ENCODE results near the gene EXOC2.

EXOC2 gene

DNA sequence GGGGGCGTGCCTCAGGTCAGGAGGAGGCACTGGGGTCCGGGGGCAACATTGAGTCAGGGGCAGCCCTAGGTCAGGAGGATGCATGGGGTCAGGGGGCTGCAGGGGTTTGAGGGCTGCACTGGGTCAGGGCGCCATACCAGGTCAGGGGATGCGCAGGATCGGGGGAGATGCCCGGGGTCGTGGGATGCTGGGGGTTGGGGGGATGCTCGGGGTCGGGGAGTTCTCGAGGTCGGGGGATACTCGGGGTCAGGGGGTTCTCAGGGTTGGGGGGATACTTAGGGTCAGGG lies 727 bp upstream of the EXOC2 start:
- TF ChIP-seq CEBPB (IDR thresholded peaks at IDR 0.05) (no peak), NFIC (IDR thresholded peaks at IDR 0.05) (no peak), FOXM1 (IDR thresholded peaks at IDR 0.05; ENCODE audit: borderline replicate concordance, low read depth) (no peak), TAF1 (IDR thresholded peaks at IDR 0.05; ENCODE audit: low read depth) (no peak), RAD21 (IDR thresholded peaks at IDR 0.05; ENCODE audit: low read depth) (no peak), USF1 (IDR thresholded peaks at IDR 0.05) (no peak), EGR1 (IDR thresholded peaks at IDR 0.05) (no peak), REST (IDR thresholded peaks at IDR 0.05; ENCODE audit: low read depth) (no peak), TCF12 (IDR thresholded peaks at IDR 0.05; ENCODE audit: low read depth) (no peak), ZBTB7A (IDR thresholded peaks at IDR 0.05; ENCODE audit: low read depth) (no peak), TEAD4 (IDR thresholded peaks at IDR 0.05) (no peak), EP300 (IDR thresholded peaks at IDR 0.05; ENCODE audit: borderline replicate concordance) (no peak), YY1 (IDR thresholded peaks at IDR 0.05; ENCODE audit: low read depth) (no peak)

DNA sequence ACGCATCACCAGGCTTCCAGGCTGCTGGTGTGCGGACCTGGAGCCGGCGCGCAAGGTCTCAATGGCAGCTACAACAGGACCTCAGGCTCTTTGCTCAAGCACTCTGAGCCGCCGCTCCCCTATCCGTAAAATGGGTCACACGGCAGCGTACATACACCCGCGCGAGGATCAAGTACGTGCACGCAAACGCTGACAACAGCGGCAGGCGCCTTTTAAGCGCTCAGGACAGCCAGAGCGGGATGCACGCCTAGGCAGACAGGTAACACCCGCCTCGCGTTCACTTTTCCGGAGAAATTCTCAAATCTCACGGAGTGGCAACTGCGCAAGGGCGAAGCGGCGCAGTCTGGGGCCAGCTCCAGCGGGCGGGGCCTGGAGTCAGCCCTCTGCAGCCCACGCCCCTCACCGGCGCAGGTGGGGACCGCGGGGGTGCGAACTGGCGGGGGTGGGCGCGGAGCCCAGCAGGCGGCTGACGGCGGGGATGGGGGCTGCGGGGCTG lies 535 bp downstream of the EXOC2 start:
- TF ChIP-seq EGR1 (IDR thresholded peaks at IDR 0.05), result no peak
- TF ChIP-seq RAD21 (IDR thresholded peaks at IDR 0.05; ENCODE audit: low read depth), result no peak
- no peak for TF ChIP-seq TCF12 (IDR thresholded peaks at IDR 0.05; ENCODE audit: low read depth)
- no peak; the same call in 1 of the 2 replicates for TF ChIP-seq TAF1 (IDR thresholded peaks at IDR 0.05; ENCODE audit: low read depth)
- TF ChIP-seq EP300 (IDR thresholded peaks at IDR 0.05; ENCODE audit: borderline replicate concordance), result no peak
- no peak for TF ChIP-seq MAX (IDR thresholded peaks at IDR 0.05)
- no peak for TF ChIP-seq TEAD4 (IDR thresholded peaks at IDR 0.05)
- TF ChIP-seq USF1 (IDR thresholded peaks at IDR 0.05), result no peak
- no peak for TF ChIP-seq CREB1 (IDR thresholded peaks at IDR 0.05; ENCODE audit: low read depth)
- TF ChIP-seq FOXM1 (IDR thresholded peaks at IDR 0.05; ENCODE audit: borderline replicate concordance, low read depth), result no peak
- no peak for TF ChIP-seq REST (IDR thresholded peaks at IDR 0.05; ENCODE audit: low read depth)
- TF ChIP-seq NFIC (IDR thresholded peaks at IDR 0.05), result no peak
- no peak for TF ChIP-seq CEBPB (IDR thresholded peaks at IDR 0.05)
- TF ChIP-seq YY1 (IDR thresholded peaks at IDR 0.05; ENCODE audit: low read depth), result no peak
- no peak for TF ChIP-seq ZBTB7A (IDR thresholded peaks at IDR 0.05; ENCODE audit: low read depth)

DNA sequence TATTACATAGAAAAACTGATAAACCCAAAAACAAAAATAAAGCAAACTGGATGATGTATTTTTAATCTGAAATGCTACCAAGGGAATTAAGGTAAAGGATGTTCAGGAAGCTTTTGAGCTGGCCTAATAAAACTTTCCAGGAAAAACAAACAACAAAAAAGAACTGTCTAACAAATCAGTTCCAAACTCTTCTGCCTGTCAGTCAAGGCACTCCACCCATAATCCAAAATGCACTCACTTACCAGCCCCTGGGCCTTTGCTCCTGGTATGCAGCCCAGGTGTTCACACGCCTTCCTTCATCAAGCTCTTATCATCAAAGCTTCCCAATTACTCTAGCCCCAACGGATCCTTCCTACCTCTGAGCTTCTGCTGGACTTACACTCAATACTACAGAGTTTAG lies 3.7 kb downstream of the EXOC2 start:
- no peak for TF ChIP-seq TEAD4 (IDR thresholded peaks at IDR 0.05)
- TF ChIP-seq CEBPB (IDR thresholded peaks at IDR 0.05), result no peak
- no peak for TF ChIP-seq FOXM1 (IDR thresholded peaks at IDR 0.05; ENCODE audit: borderline replicate concordance, low read depth)
- no peak for TF ChIP-seq MAX (IDR thresholded peaks at IDR 0.05)
- no peak for TF ChIP-seq NFIC (IDR thresholded peaks at IDR 0.05)
- TF ChIP-seq USF1 (IDR thresholded peaks at IDR 0.05), result no peak
- TF ChIP-seq ZBTB7A (IDR thresholded peaks at IDR 0.05; ENCODE audit: low read depth), result no peak
- no peak for TF ChIP-seq CREB1 (IDR thresholded peaks at IDR 0.05; ENCODE audit: low read depth)
- no peak for TF ChIP-seq TAF1 (IDR thresholded peaks at IDR 0.05; ENCODE audit: low read depth)
- TF ChIP-seq TCF12 (IDR thresholded peaks at IDR 0.05; ENCODE audit: low read depth), result no peak
- TF ChIP-seq YY1 (IDR thresholded peaks at IDR 0.05; ENCODE audit: low read depth), result no peak
- no peak for TF ChIP-seq REST (IDR thresholded peaks at IDR 0.05; ENCODE audit: low read depth)
- no peak for TF ChIP-seq EGR1 (IDR thresholded peaks at IDR 0.05)
- TF ChIP-seq RAD21 (IDR thresholded peaks at IDR 0.05; ENCODE audit: low read depth), result no peak
- TF ChIP-seq EP300 (IDR thresholded peaks at IDR 0.05; ENCODE audit: borderline replicate concordance), result no peak

- TF ChIP-seq CREB1 (IDR thresholded peaks at IDR 0.05; ENCODE audit: low read depth) (no peak), REST (IDR thresholded peaks at IDR 0.05; ENCODE audit: low read depth) (no peak), TAF1 (IDR thresholded peaks at IDR 0.05; ENCODE audit: low read depth) (no peak), TEAD4 (IDR thresholded peaks at IDR 0.05) (no peak), TCF12 (IDR thresholded peaks at IDR 0.05; ENCODE audit: low read depth) (no peak), USF1 (IDR thresholded peaks at IDR 0.05) (no peak), MAX (IDR thresholded peaks at IDR 0.05) (no peak), RAD21 (IDR thresholded peaks at IDR 0.05; ENCODE audit: low read depth) (no peak), ZBTB7A (IDR thresholded peaks at IDR 0.05; ENCODE audit: low read depth) (no peak), YY1 (IDR thresholded peaks at IDR 0.05; ENCODE audit: low read depth) (no peak)
These were observed 6.4 kb downstream of the EXOC2 start for GRCh38 chr6:686497-686896.
